RWPE2 (cell line): ENCODE results near the gene KRTAP22-1.

Experiments used
- ATAC-seq: fragments of 200-7000 bp; cut with Tn5 transposase; 3 replicates; pipeline ENCODE4 v1.9.1; 2021; ENCODE audit warnings: low read depth
- DNase-seq: peaks from one replicate; pipeline ENCODE4 v3.0.0-alpha.2; 2020; ENCODE audit warnings: low spot score
- H3K27ac ChIP-seq: fragments of 450-650 bp; 2 replicates; pipeline ENCODE4 v1.5.1; 2017; ENCODE audit warnings: mild to moderate bottlenecking; ENCODE audit not compliant: poor library complexity, severe bottlenecking
- H3K27me3 ChIP-seq: fragments of 250-450 bp; sonication (Bioruptor Pico); 2 replicates; pipeline ENCODE4 v1.5.1; 2021; ENCODE audit warnings: mild to moderate bottlenecking, moderate library complexity; ENCODE audit not compliant: insufficient read depth, poor library complexity, severe bottlenecking
- H3K36me3 ChIP-seq: fragments of 250-450 bp; sonication (Bioruptor Pico); 2 replicates; pipeline ENCODE4 v1.5.1; 2020; ENCODE audit warnings: low read depth, mild to moderate bottlenecking, moderate library complexity
- H3K4me1 ChIP-seq: fragments of 250-450 bp; sonication (Bioruptor Pico); 2 replicates; pipeline ENCODE4 v1.5.1; 2021; ENCODE audit warnings: mild to moderate bottlenecking, moderate library complexity; ENCODE audit not compliant: insufficient read depth, poor library complexity, severe bottlenecking
- H3K4me3 ChIP-seq: fragments of 250-450 bp; sonication (Bioruptor Pico); 2 replicates; pipeline ENCODE4 v1.5.1; 2021; ENCODE audit warnings: mild to moderate bottlenecking, moderate library complexity; ENCODE audit not compliant: severe bottlenecking
- H3K9me3 ChIP-seq: fragments of 250-450 bp; sonication (Bioruptor Pico); 2 replicates; pipeline ENCODE4 v1.5.1; 2021; ENCODE audit warnings: mild to moderate bottlenecking, moderate library complexity; ENCODE audit not compliant: severe bottlenecking
- TF ChIP-seq, protein P1 (sequence below): fragments of 450-650 bp; IDR thresholded peaks from one replicate; pipeline ENCODE4 v1.5.1; 2017; ENCODE audit warnings: mild to moderate bottlenecking, moderate library complexity; ENCODE audit not compliant: poor library complexity, severe bottlenecking

KRTAP22-1 gene

DNA sequence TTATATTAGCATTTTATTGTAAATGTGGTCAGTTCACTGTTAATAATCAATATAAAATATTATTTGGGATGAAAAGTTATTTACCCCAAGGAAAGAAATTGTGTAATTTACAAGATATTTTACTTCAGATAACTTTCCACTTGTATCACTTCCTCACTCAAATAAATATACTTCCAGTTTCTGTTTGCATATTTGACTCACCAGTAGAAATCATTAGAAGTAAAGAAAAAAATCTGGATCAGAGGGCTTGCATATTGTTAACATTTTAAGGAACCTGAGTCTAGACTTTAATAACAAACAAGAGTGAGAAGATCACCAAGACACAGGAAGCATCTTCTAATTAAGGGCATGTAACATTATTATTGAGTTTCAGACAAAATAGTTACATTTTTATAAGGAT lies 19.2 kb downstream of the KRTAP22-1 start:
- no peak for ATAC-seq

DNA sequence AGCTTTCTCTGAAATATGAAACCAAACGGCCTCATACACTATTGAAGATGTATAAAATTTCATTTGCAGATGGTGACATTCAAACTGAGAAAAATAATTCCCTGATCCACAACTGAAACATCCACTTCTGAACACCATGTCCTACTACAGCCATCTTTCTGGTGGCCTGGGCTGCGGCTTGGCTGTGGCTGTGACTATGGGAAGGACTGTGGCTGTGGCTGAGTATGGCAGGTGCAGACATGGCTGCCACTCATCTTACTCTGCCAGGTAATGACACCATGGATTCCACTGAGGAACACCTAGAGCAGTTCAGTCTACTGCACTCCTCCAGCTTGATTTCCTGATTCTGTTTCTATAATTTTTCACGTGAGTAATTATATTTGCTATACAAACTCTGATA lies 19.6 kb downstream of the KRTAP22-1 start, which contains the start of gene KRTAP20-4:
Gene KRTAP20-4, plus strand, starts transcription at position 106 of the 400 bp plus-strand sequence.
- no peaks in the 10 kb centered on the region for H3K27me3 ChIP-seq
- H3K9me3 ChIP-seq: no peaks in the 10 kb centered on the region
- DNase-seq (no peak), ATAC-seq (no peak)
- TF ChIP-seq, protein P1, sequence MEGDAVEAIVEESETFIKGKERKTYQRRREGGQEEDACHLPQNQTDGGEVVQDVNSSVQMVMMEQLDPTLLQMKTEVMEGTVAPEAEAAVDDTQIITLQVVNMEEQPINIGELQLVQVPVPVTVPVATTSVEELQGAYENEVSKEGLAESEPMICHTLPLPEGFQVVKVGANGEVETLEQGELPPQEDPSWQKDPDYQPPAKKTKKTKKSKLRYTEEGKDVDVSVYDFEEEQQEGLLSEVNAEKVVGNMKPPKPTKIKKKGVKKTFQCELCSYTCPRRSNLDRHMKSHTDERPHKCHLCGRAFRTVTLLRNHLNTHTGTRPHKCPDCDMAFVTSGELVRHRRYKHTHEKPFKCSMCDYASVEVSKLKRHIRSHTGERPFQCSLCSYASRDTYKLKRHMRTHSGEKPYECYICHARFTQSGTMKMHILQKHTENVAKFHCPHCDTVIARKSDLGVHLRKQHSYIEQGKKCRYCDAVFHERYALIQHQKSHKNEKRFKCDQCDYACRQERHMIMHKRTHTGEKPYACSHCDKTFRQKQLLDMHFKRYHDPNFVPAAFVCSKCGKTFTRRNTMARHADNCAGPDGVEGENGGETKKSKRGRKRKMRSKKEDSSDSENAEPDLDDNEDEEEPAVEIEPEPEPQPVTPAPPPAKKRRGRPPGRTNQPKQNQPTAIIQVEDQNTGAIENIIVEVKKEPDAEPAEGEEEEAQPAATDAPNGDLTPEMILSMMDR: no peak
- peaks cover 23% of the 10 kb centered on the region for H3K4me1 ChIP-seq
- H3K36me3 ChIP-seq: no peaks in the 10 kb centered on the region
- peak within 1 kb of the TSS; percentile 86 for H3K27ac ChIP-seq
- H3K4me3 ChIP-seq: no peak within 1 kb of the TSS

More for the DNA sequence above, 19.2 kb downstream of the KRTAP22-1 start:
- Histone ChIP-seq H3K36me3 (no peaks in the 10 kb centered on the region), H3K4me1 (peaks cover 23% of the 10 kb centered on the region), H3K27me3 (no peaks in the 10 kb centered on the region), H3K27ac (peak overlapping the region; percentile 86), H3K4me3 (no peak overlapping the region), H3K9me3 (no peaks in the 10 kb centered on the region)
- TF ChIP-seq, protein P1: no peak
- DNase-seq: no peak

DNA sequence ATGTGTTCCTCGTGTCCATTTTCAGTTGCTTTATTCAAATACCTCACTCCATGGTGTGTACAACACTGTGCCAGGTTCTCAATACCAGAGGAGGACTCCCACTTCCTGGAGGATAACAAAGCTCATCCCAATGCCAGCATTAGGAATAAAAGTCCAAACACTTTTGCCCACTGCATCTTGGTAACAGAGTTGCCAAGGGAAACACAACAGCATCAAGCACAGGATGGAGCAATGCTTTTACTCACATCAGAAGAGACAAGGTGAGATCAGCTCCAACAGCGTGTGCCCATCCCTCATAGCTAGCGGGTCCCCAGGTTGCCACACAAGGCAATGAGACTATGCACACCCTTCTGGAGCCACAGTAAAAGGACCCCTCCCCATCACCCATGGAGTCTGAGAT lies 22.5 kb downstream of the KRTAP22-1 start:
- Histone ChIP-seq H3K27ac (no peak overlapping the region), H3K4me1 (peaks cover 23% of the 10 kb centered on the region), H3K36me3 (no peaks in the 10 kb centered on the region), H3K27me3 (no peaks in the 10 kb centered on the region), H3K9me3 (no peaks in the 10 kb centered on the region), H3K4me3 (no peak overlapping the region)
- DNase-seq (no peak), ATAC-seq (no peak)
- TF ChIP-seq, protein P1: no peak

DNA sequence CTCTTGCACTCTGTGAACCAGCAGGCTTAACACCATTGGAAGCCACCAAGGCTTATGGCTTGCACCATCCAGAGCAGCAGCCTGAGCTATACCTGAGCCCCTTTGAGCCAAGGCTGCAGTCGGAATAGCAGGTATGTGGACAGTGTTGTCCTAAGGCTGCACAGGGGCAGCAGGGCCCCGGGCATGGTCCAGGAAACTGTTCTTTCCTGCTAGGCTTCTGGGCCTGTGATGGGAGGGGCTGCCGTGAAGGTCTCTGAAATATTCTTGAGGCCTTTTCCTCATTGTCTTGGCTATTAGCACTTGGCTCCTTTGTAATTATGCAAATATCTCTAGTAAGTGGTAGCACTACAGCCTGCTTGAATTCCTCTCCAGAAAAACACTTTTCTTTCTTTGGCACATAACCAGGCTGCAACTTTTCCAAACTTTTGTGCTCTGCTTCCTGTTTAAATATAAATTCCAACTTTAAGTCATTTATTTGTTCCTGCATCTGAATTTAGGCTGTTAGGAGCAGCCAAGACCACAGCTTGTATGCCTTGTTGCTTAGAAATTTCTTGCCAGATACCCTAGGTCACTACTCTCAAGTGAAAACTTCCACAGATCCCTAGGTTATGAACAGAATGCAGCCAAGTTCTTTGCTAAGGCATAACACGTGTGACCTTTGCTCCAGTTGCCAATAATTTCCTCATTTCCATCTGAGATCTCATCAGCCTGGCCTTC lies 24.7 kb downstream of the KRTAP22-1 start:
- peaks cover 13% of the 10 kb centered on the region for H3K4me1 ChIP-seq
- H3K4me3 ChIP-seq: no peak overlapping the region
- H3K9me3 ChIP-seq: no peaks in the 10 kb centered on the region
- no peaks in the 10 kb centered on the region for H3K36me3 ChIP-seq
- DNase-seq: no peak
- TF ChIP-seq, protein P1: no peak
- H3K27me3 ChIP-seq: no peaks in the 10 kb centered on the region
- no peak overlapping the region for H3K27ac ChIP-seq
- no peak for ATAC-seq

DNA sequence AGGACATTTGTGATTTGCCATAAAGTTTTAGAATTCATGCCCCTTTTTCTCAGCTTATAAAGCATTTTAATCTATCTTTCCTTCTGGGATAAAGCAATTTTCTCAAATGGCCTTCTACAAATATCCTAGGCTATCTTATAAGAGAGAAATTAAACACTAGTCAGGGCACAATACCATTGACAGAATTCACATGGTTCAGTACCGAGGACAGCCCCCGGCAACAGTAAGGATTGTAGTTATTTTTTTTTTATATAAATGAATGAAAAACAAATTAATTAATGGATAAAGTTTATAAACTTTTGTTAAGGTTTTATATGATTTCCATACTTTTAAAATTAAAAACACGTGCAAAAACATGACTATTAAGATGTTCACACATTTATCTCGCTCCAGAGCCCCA lies 27.2 kb downstream of the KRTAP22-1 start:
- ATAC-seq (no peak), DNase-seq (no peak)
- Histone ChIP-seq H3K36me3 (no peaks in the 10 kb centered on the region), H3K4me3 (no peak overlapping the region), H3K27me3 (no peaks in the 10 kb centered on the region), H3K27ac (no peak overlapping the region), H3K4me1 (no peaks in the 10 kb centered on the region), H3K9me3 (no peaks in the 10 kb centered on the region)
- TF ChIP-seq, protein P1: no peak
